Hepatocyte (in vitro differentiated cells): Measurements from ENCODE around the gene LRRC3B. TPM values are rescaled to one million over a fixed set of nuclear protein-coding genes. Genes with fewer than 3 reads are reported as not detected.

Experiments used
- DNase-seq: peaks from one replicate; pipeline ENCODE4 v3.0.0-alpha.2; 2016; ENCODE audit warnings: low spot score
- H2AFZ ChIP-seq: fragments of 200-600 bp; sonication (generic); 2 replicates; pipeline ENCODE4 v1.6.0; 2016; ENCODE audit warnings: antibody characterized with exemption, mild to moderate bottlenecking
- H3K27ac ChIP-seq: fragments of 200-600 bp; sonication (generic); 2 replicates; pipeline ENCODE4 v1.5.1; 2016; ENCODE audit warnings: mild to moderate bottlenecking
- H3K27me3 ChIP-seq: fragments of 200-600 bp; sonication (generic); 2 replicates; pipeline ENCODE4 v1.6.1; 2016
- H3K36me3 ChIP-seq: fragments of 200-600 bp; sonication (generic); replicated peaks from 2 replicates; pipeline ENCODE4 v1.5.1; 2016; ENCODE audit warnings: low read depth; ENCODE audit not compliant: insufficient read depth
- H3K4me1 ChIP-seq: fragments of 200-600 bp; sonication (generic); 2 replicates; pipeline ENCODE4 v1.5.1; 2016; ENCODE audit warnings: mild to moderate bottlenecking, moderate library complexity; ENCODE audit not compliant: insufficient read depth
- H3K4me2 ChIP-seq: fragments of 200-600 bp; sonication (generic); 2 replicates; pipeline ENCODE4 v1.6.0; 2016
- H3K4me3 ChIP-seq: fragments of 200-600 bp; sonication (generic); 2 replicates; pipeline ENCODE4 v1.5.1; 2016; ENCODE audit warnings: mild to moderate bottlenecking
- H3K79me2 ChIP-seq: fragments of 200-600 bp; sonication (generic); 2 replicates; pipeline ENCODE4 v1.6.0; 2017; ENCODE audit warnings: mild to moderate bottlenecking
- H3K9me2 ChIP-seq: fragments of 200-600 bp; sonication (generic); replicated peaks from 2 replicates; pipeline ENCODE4 v1.6.0; 2017; ENCODE audit warnings: mild to moderate bottlenecking; ENCODE audit not compliant: insufficient read depth
- H3K9me3 ChIP-seq: fragments of 200-600 bp; sonication (generic); 2 replicates; pipeline ENCODE4 v1.5.1; 2016; ENCODE audit warnings: low read depth, mild to moderate bottlenecking
- H4K20me1 ChIP-seq: fragments of 200-600 bp; sonication (generic); 2 replicates; pipeline ENCODE4 v1.6.0; 2016; ENCODE audit warnings: mild to moderate bottlenecking; ENCODE audit not compliant: insufficient read depth, poor library complexity, severe bottlenecking
- CTCF ChIP-seq: fragments of 200-600 bp; sonication (generic); IDR thresholded peaks from 2 replicates; pipeline ENCODE4 v1.5.1; 2016; ENCODE audit warnings: antibody characterized with exemption, mild to moderate bottlenecking; ENCODE audit not compliant: poor library complexity
- EZH2 ChIP-seq: fragments of 200-600 bp; sonication (generic); IDR thresholded peaks from 2 replicates; pipeline ENCODE4 v1.6.1; 2016; ENCODE audit warnings: antibody characterized with exemption, mild to moderate bottlenecking, borderline replicate concordance
- EZH2phosphoT487 ChIP-seq: fragments of 200-600 bp; sonication (generic); IDR thresholded peaks from one replicate; pipeline ENCODE4 v1.6.1; 2018; ENCODE audit warnings: antibody characterized with exemption, mild to moderate bottlenecking, low read depth, moderate library complexity; ENCODE audit not compliant: unreplicated experiment, severe bottlenecking
- WGBS: methylation state at CpG from one replicate; pipeline ENCODE4 v1.1.6; 2016; ENCODE audit warnings: low lambda C conversion rate; ENCODE audit errors: missing lambda C conversion rate; 5-methylcytosine and 5-hydroxymethylcytosine counted together
- polyA plus RNA-seq: library from polyadenylated mRNA; unstranded; fragments of >200 nt; fragmentation: Nextera tagmentation; extraction: Ambion mirVana; gene quantifications from 2 replicates; pipeline ENCODE4 v1.2.1, GENCODE V29; 2016
- total RNA-seq: library from RNA; depleted of rRNA; stranded (reverse); fragments of >200 nt; gene quantifications from 2 replicates; pipeline ENCODE4 v1.2.3, GENCODE V29; 2014

Gene LRRC3B
- total and polyA plus RNA-seq, 2 experiments from 2014 or later: 1.7 to 5.9 TPM

- Histone ChIP-seq H2AFZ (no peak overlapping the region), H3K27ac (no peak overlapping the region), H3K36me3 (no peaks in the 10 kb centered on the region), H3K9me3 (no peaks in the 10 kb centered on the region), H3K27me3 (no peaks in the 10 kb centered on the region), H3K4me1 (no peaks in the 10 kb centered on the region), H3K9me2 (no peaks in the 10 kb centered on the region), H3K4me2 (no peak overlapping the region), H3K4me3 (no peak overlapping the region), H4K20me1 (no peaks in the 10 kb centered on the region), H3K79me2 (no peaks in the 10 kb centered on the region)
- TF ChIP-seq EZH2 (no peak), EZH2phosphoT487 (no peak), CTCF (no peak)
- WGBS: 88% methylated on average over 4 of the region's 4 CpGs
- no peak for DNase-seq
Observed at GRCh38 chr3:26587571-26587970, 35.0 kb upstream of the LRRC3B start.

- TF ChIP-seq EZH2 (no peak), EZH2phosphoT487 (no peak), CTCF (no peak)
- H4K20me1 ChIP-seq: no peaks in the 10 kb centered on the region
- H3K36me3 ChIP-seq: no peaks in the 10 kb centered on the region
- no peaks in the 10 kb centered on the region for H3K4me1 ChIP-seq
- H2AFZ ChIP-seq: no peak overlapping the region
- 68% methylated on average over 2 of the region's 2 CpGs for WGBS
- no peak for DNase-seq
- H3K9me2 ChIP-seq: no peaks in the 10 kb centered on the region
- no peak overlapping the region for H3K4me3 ChIP-seq
- no peaks in the 10 kb centered on the region for H3K9me3 ChIP-seq
- H3K4me2 ChIP-seq: no peak overlapping the region
- H3K27me3 ChIP-seq: no peaks in the 10 kb centered on the region
- no peaks in the 10 kb centered on the region for H3K79me2 ChIP-seq
- H3K27ac ChIP-seq: no peak overlapping the region
Observed at GRCh38 chr3:26588931-26589330, 33.6 kb upstream of the LRRC3B start.

GRCh38 chr3:26589678-26590077 lies 32.9 kb upstream of the LRRC3B start:
- Histone ChIP-seq H3K4me3 (no peak overlapping the region), H3K9me3 (no peaks in the 10 kb centered on the region), H3K9me2 (no peaks in the 10 kb centered on the region), H3K79me2 (no peaks in the 10 kb centered on the region), H3K4me1 (no peaks in the 10 kb centered on the region), H3K36me3 (no peaks in the 10 kb centered on the region), H3K4me2 (no peak overlapping the region), H2AFZ (no peak overlapping the region), H4K20me1 (no peaks in the 10 kb centered on the region), H3K27me3 (no peaks in the 10 kb centered on the region), H3K27ac (no peak overlapping the region)
- TF ChIP-seq EZH2phosphoT487: no peak
- no peak for TF ChIP-seq CTCF
- no peak for DNase-seq
- WGBS: 91% methylated on average over 1 of the region's 1 CpG

GRCh38 chr3:26590919-26591484 lies 31.6 kb upstream of the LRRC3B start:
- 92% methylated on average over 5 of the region's 5 CpGs for WGBS
- no peak for DNase-seq
- TF ChIP-seq CTCF (no peak), EZH2 (no peak)

More at GRCh38 chr3:26590919-26591484, 31.6 kb upstream of the LRRC3B start:
- no peaks in the 10 kb centered on the region for H3K9me3 ChIP-seq
- H3K79me2 ChIP-seq: no peaks in the 10 kb centered on the region
- no peaks in the 10 kb centered on the region for H3K9me2 ChIP-seq
- no peaks in the 10 kb centered on the region for H3K27me3 ChIP-seq
- H3K27ac ChIP-seq: no peak overlapping the region
- no peak overlapping the region for H3K4me2 ChIP-seq
- H4K20me1 ChIP-seq: no peaks in the 10 kb centered on the region
- H3K4me3 ChIP-seq: no peak overlapping the region
- no peaks in the 10 kb centered on the region for H3K36me3 ChIP-seq
- H3K4me1 ChIP-seq: no peaks in the 10 kb centered on the region
- no peak overlapping the region for H2AFZ ChIP-seq
